ENCODE data around the gene POLDIP3.

DNA sequence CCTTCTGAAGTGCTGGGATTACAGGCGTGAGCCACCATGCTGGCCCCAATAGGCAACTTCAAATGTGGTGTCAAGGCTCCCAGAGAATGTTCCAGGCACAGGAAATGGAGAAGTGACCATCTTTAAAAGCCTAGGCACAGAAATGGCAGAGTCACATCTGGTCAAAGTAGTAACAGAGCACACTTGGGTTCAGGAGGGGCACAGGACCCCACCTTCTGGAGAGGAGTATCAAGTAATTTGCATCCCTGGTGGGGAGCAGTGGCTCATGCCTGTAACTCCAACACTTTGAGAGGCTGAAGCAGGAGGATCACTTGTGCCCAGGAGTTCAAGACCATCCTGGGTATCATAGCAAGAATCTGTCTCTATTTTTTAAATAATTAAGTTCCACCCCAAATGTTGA, 31.7 kb downstream of the POLDIP3 start:
- TF ChIP-seq, protein P1, sequence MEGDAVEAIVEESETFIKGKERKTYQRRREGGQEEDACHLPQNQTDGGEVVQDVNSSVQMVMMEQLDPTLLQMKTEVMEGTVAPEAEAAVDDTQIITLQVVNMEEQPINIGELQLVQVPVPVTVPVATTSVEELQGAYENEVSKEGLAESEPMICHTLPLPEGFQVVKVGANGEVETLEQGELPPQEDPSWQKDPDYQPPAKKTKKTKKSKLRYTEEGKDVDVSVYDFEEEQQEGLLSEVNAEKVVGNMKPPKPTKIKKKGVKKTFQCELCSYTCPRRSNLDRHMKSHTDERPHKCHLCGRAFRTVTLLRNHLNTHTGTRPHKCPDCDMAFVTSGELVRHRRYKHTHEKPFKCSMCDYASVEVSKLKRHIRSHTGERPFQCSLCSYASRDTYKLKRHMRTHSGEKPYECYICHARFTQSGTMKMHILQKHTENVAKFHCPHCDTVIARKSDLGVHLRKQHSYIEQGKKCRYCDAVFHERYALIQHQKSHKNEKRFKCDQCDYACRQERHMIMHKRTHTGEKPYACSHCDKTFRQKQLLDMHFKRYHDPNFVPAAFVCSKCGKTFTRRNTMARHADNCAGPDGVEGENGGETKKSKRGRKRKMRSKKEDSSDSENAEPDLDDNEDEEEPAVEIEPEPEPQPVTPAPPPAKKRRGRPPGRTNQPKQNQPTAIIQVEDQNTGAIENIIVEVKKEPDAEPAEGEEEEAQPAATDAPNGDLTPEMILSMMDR (IDR thresholded peaks at IDR 0.05; ENCODE audit: insufficient read depth, low read length, poor library complexity, severe bottlenecking): no peak
- no peak for TF ChIP-seq EZH2phosphoT487 (conservative IDR thresholded peaks at IDR 0.05; ENCODE audit: low read length)

Measured in SU-DHL-6 (cell line).